ENCODE data around the gene TLCD1.

The TLCD1 gene

DNA sequence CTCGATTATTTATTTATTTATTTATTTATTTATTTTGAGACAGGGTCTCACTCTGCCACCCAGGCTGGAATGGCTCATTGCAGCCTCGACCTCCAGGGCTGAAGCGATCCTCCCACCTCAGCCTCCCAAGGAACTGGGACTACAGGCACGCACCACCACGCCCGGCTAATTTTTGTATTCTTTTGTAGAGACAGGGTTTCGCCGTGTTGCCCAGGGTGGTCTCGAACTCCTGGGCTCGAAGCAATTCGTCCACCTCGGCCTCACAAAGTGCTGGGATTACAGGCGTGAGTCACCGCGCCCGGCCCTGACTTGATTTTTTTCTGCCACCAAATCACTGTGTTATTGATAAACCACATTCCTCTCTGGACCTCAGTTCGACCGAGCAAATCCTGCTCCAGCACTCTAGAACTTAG lies 7.0 kb downstream of the TLCD1 start:
- peaks cover 21% of the 10 kb centered on the region for H3K4me1 ChIP-seq (ENCODE audit: control insufficient read depth, insufficient read depth, low read length)
- no peaks in the 10 kb centered on the region for H3K9me3 ChIP-seq (ENCODE audit: control insufficient read depth, insufficient read depth, low read depth, low read length)
- H3K27ac ChIP-seq (ENCODE audit: extremely low read depth, low read depth, low read length) = peak overlapping the region; percentile 90
- ChIA-PET CTCF (interaction anchor here (0.6 to 13.6 kb wide), 8 partner anchors 9 to 782 kb away, joined by 3 to 445 read pairs (median 3); partner anchors contain the start of gene TRAF4), POLR2A (interaction anchor here (0.6 to 4.3 kb wide), 45 partner anchors 9 to 874 kb away, joined by 3 to 190 read pairs (median 4); partner anchors contain the start of genes ANKRD13B, BLTP2, FAM222B and FLOT2)
- peak overlapping the region; percentile 92 for H3K4me3 ChIP-seq (ENCODE audit: low read depth, low read length)
- peaks cover 29 to 67% of the 10 kb centered on the region in 2 experiments for H3K36me3 ChIP-seq (ENCODE audit: control insufficient read depth in 2 of 2, insufficient read depth in 1 of 2, low read length in 2 of 2)
- TF ChIP-seq ZNF37A (tag by site-specific recombination; IDR thresholded peaks at IDR 0.05) (no peak), ZSCAN30 (tag by site-specific recombination; IDR thresholded peaks at IDR 0.05) (no peak), ZFP37 (tag by site-specific recombination; IDR thresholded peaks at IDR 0.05) (peak; percentile 29; the same call in 1 of the 2 replicates), ZNF114 (tag by site-specific recombination; IDR thresholded peaks at IDR 0.05) (no peak), KLF8 (tag by site-specific recombination; IDR thresholded peaks at IDR 0.05) (peak; percentile 37; the same call in 1 of the 2 replicates), ZNF677 (tag by site-specific recombination; IDR thresholded peaks at IDR 0.05) (no peak), KLF9 (tag by site-specific recombination; IDR thresholded peaks at IDR 0.05; ENCODE audit: low read depth) (0 out of 2 replicates have a peak, but pooled peaks have one; percentile 15), SP7 (tag by site-specific recombination; IDR thresholded peaks at IDR 0.05) (peak; percentile 30; the same call in 1 of the 2 replicates), ZNF785 (tag by site-specific recombination; IDR thresholded peaks at IDR 0.05) (no peak), ZNF335 (tag by site-specific recombination; conservative IDR thresholded peaks at IDR 0.05) (no peak), KLF7 (tag by site-specific recombination; IDR thresholded peaks at IDR 0.05; ENCODE audit: borderline replicate concordance) (no peak), ZNF133 (tag by site-specific recombination; IDR thresholded peaks at IDR 0.05) (no peak), ZNF624 (tag by site-specific recombination; IDR thresholded peaks at IDR 0.05) (0 out of 2 replicates have a peak, but pooled peaks have one; percentile 30), KLF1 (tag by site-specific recombination; IDR thresholded peaks at IDR 0.05) (no peak), ZNF426 (tag by site-specific recombination; IDR thresholded peaks at IDR 0.05) (no peak), ZNF571 (tag by site-specific recombination; IDR thresholded peaks at IDR 0.05) (no peak), ZNF112 (tag by site-specific recombination; IDR thresholded peaks at IDR 0.05) (no peak)
- TF ChIP-seq, protein P1, sequence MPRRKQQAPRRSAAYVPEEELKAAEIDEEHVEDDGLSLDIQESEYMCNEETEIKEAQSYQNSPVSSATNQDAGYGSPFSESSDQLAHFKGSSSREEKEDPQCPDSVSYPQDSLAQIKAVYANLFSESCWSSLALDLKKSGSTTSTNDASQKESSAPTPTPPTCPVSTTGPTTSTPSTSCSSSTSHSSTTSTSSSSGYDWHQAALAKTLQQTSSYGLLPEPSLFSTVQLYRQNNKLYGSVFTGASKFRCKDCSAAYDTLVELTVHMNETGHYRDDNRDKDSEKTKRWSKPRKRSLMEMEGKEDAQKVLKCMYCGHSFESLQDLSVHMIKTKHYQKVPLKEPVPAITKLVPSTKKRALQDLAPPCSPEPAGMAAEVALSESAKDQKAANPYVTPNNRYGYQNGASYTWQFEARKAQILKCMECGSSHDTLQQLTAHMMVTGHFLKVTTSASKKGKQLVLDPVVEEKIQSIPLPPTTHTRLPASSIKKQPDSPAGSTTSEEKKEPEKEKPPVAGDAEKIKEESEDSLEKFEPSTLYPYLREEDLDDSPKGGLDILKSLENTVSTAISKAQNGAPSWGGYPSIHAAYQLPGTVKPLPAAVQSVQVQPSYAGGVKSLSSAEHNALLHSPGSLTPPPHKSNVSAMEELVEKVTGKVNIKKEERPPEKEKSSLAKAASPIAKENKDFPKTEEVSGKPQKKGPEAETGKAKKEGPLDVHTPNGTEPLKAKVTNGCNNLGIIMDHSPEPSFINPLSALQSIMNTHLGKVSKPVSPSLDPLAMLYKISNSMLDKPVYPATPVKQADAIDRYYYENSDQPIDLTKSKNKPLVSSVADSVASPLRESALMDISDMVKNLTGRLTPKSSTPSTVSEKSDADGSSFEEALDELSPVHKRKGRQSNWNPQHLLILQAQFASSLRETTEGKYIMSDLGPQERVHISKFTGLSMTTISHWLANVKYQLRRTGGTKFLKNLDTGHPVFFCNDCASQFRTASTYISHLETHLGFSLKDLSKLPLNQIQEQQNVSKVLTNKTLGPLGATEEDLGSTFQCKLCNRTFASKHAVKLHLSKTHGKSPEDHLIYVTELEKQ (tag by site-specific recombination; IDR thresholded peaks at IDR 0.05; ENCODE audit: borderline replicate concordance) = no peak
- TF ChIP-seq, protein P2, sequence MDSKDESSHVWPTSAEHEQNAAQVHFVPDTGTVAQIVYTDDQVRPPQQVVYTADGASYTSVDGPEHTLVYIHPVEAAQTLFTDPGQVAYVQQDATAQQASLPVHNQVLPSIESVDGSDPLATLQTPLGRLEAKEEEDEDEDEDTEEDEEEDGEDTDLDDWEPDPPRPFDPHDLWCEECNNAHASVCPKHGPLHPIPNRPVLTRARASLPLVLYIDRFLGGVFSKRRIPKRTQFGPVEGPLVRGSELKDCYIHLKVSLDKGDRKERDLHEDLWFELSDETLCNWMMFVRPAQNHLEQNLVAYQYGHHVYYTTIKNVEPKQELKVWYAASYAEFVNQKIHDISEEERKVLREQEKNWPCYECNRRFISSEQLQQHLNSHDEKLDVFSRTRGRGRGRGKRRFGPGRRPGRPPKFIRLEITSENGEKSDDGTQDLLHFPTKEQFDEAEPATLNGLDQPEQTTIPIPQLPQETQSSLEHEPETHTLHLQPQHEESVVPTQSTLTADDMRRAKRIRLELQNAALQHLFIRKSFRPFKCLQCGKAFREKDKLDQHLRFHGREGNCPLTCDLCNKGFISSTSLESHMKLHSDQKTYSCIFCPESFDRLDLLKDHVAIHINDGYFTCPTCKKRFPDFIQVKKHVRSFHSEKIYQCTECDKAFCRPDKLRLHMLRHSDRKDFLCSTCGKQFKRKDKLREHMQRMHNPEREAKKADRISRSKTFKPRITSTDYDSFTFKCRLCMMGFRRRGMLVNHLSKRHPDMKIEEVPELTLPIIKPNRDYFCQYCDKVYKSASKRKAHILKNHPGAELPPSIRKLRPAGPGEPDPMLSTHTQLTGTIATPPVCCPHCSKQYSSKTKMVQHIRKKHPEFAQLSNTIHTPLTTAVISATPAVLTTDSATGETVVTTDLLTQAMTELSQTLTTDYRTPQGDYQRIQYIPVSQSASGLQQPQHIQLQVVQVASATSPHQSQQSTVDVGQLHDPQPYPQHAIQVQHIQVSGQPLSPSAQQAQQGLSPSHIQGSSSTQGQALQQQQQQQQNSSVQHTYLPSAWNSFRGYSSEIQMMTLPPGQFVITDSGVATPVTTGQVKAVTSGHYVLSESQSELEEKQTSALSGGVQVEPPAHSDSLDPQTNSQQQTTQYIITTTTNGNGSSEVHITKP (tag by site-specific recombination; IDR thresholded peaks at IDR 0.05) = no peak
- TF ChIP-seq, protein P3, sequence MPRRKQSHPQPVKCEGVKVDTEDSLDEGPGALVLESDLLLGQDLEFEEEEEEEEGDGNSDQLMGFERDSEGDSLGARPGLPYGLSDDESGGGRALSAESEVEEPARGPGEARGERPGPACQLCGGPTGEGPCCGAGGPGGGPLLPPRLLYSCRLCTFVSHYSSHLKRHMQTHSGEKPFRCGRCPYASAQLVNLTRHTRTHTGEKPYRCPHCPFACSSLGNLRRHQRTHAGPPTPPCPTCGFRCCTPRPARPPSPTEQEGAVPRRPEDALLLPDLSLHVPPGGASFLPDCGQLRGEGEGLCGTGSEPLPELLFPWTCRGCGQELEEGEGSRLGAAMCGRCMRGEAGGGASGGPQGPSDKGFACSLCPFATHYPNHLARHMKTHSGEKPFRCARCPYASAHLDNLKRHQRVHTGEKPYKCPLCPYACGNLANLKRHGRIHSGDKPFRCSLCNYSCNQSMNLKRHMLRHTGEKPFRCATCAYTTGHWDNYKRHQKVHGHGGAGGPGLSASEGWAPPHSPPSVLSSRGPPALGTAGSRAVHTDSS (tag by site-specific recombination; IDR thresholded peaks at IDR 0.05) = no peak
- TF ChIP-seq, protein P4, sequence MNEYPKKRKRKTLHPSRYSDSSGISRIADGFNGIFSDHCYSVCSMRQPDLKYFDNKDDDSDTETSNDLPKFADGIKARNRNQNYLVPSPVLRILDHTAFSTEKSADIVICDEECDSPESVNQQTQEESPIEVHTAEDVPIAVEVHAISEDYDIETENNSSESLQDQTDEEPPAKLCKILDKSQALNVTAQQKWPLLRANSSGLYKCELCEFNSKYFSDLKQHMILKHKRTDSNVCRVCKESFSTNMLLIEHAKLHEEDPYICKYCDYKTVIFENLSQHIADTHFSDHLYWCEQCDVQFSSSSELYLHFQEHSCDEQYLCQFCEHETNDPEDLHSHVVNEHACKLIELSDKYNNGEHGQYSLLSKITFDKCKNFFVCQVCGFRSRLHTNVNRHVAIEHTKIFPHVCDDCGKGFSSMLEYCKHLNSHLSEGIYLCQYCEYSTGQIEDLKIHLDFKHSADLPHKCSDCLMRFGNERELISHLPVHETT (tag by site-specific recombination; IDR thresholded peaks at IDR 0.05) = peak; percentile 15; the same call in 1 of the 2 replicates
- TF ChIP-seq, protein P5, sequence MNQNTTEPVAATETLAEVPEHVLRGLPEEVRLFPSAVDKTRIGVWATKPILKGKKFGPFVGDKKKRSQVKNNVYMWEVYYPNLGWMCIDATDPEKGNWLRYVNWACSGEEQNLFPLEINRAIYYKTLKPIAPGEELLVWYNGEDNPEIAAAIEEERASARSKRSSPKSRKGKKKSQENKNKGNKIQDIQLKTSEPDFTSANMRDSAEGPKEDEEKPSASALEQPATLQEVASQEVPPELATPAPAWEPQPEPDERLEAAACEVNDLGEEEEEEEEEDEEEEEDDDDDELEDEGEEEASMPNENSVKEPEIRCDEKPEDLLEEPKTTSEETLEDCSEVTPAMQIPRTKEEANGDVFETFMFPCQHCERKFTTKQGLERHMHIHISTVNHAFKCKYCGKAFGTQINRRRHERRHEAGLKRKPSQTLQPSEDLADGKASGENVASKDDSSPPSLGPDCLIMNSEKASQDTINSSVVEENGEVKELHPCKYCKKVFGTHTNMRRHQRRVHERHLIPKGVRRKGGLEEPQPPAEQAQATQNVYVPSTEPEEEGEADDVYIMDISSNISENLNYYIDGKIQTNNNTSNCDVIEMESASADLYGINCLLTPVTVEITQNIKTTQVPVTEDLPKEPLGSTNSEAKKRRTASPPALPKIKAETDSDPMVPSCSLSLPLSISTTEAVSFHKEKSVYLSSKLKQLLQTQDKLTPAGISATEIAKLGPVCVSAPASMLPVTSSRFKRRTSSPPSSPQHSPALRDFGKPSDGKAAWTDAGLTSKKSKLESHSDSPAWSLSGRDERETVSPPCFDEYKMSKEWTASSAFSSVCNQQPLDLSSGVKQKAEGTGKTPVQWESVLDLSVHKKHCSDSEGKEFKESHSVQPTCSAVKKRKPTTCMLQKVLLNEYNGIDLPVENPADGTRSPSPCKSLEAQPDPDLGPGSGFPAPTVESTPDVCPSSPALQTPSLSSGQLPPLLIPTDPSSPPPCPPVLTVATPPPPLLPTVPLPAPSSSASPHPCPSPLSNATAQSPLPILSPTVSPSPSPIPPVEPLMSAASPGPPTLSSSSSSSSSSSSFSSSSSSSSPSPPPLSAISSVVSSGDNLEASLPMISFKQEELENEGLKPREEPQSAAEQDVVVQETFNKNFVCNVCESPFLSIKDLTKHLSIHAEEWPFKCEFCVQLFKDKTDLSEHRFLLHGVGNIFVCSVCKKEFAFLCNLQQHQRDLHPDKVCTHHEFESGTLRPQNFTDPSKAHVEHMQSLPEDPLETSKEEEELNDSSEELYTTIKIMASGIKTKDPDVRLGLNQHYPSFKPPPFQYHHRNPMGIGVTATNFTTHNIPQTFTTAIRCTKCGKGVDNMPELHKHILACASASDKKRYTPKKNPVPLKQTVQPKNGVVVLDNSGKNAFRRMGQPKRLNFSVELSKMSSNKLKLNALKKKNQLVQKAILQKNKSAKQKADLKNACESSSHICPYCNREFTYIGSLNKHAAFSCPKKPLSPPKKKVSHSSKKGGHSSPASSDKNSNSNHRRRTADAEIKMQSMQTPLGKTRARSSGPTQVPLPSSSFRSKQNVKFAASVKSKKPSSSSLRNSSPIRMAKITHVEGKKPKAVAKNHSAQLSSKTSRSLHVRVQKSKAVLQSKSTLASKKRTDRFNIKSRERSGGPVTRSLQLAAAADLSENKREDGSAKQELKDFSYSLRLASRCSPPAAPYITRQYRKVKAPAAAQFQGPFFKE (tag by site-specific recombination; IDR thresholded peaks at IDR 0.05; ENCODE audit: borderline replicate concordance) = no peak
